PC-3 (cell line): ENCODE measurements around the gene UBXN4.

Source experiments
- CTCF ChIP-seq: fragments of 300-600 bp; sonication (generic); conservative IDR thresholded peaks from 2 replicates; pipeline ENCODE4 v1.5.1; 2017; ENCODE audit warnings: antibody characterized with exemption, low read depth, mild to moderate bottlenecking, low read length
- EZH2phosphoT487 ChIP-seq: fragments of 300-600 bp; sonication (generic); IDR thresholded peaks from 2 replicates; pipeline ENCODE4 v1.6.1; 2018; ENCODE audit warnings: mild to moderate bottlenecking, antibody characterized with exemption, low read length, borderline replicate concordance

GRCh38 chr2:135694711-135695110 lies 46.9 kb upstream of the UBXN4 start:
- TF ChIP-seq EZH2phosphoT487 (no peak), CTCF (no peak)
